Measurements from ENCODE around the gene KRTAP4-1. TPM values are rescaled to one million over a fixed set of nuclear protein-coding genes. Genes with fewer than 3 reads are reported as not detected.

Gene KRTAP4-1
- total RNA-seq, 1 donor from 2014 or later = not detected

GRCh38 chr17:41223821-41224220 is 39.1 kb upstream of the KRTAP4-1 start:
- H3K27ac ChIP-seq = no peak overlapping the region
- no peaks in the 10 kb centered on the region for H3K4me1 ChIP-seq
- H3K27me3 ChIP-seq = no peaks in the 10 kb centered on the region
- DNase-seq (ENCODE audit: extremely low spot score in 2 of 2) = no peak
- no peaks in the 10 kb centered on the region for H3K9me3 ChIP-seq
- no peaks in the 10 kb centered on the region for H3K36me3 ChIP-seq
- TF ChIP-seq POLR2AphosphoS5 (IDR thresholded peaks at IDR 0.05; ENCODE audit: insufficient read depth in 1 of 2, low read depth in 1 of 2) = no peak
- TF ChIP-seq CTCF (IDR thresholded peaks at IDR 0.05) = no peak
- TF ChIP-seq POLR2A (IDR thresholded peaks at IDR 0.05) = no peak
- intact Hi-C loops (cut with DNase I) = no loop called here
- no peak overlapping the region for H3K4me3 ChIP-seq

GRCh38 chr17:41215681-41216080 is 31.0 kb upstream of the KRTAP4-1 start:
- no peak for DNase-seq (ENCODE audit: extremely low spot score in 2 of 2)
- peaks cover 6% of the 10 kb centered on the region for H3K4me1 ChIP-seq
- no peak for TF ChIP-seq POLR2A (IDR thresholded peaks at IDR 0.05)
- TF ChIP-seq CTCF (IDR thresholded peaks at IDR 0.05) = no peak
- TF ChIP-seq POLR2AphosphoS5 (IDR thresholded peaks at IDR 0.05; ENCODE audit: insufficient read depth in 1 of 2, low read depth in 1 of 2) = no peak
- H3K36me3 ChIP-seq = no peaks in the 10 kb centered on the region
- H3K4me3 ChIP-seq = no peak overlapping the region
- intact Hi-C loops (cut with DNase I) = no loop called here
- H3K27me3 ChIP-seq = no peaks in the 10 kb centered on the region
- H3K9me3 ChIP-seq = no peaks in the 10 kb centered on the region
- H3K27ac ChIP-seq = no peak overlapping the region

- Histone ChIP-seq H3K36me3 (no peaks in the 10 kb centered on the region), H3K4me3 (no peak overlapping the region), H3K27me3 (no peaks in the 10 kb centered on the region), H3K9me3 (no peaks in the 10 kb centered on the region), H3K4me1 (peaks cover 6% of the 10 kb centered on the region), H3K27ac (no peak overlapping the region)
- DNase-seq (ENCODE audit: extremely low spot score in 2 of 2) = no peak
- intact Hi-C loops (cut with DNase I) = no loop called here
- no peak for TF ChIP-seq POLR2A (IDR thresholded peaks at IDR 0.05)
- no peak for TF ChIP-seq POLR2AphosphoS5 (IDR thresholded peaks at IDR 0.05; ENCODE audit: insufficient read depth in 1 of 2, low read depth in 1 of 2)
Measured at GRCh38 chr17:41212524-41213169, 27.9 kb upstream of the KRTAP4-1 start.

- intact Hi-C loops (cut with DNase I) = no loop called here
- Histone ChIP-seq H3K27me3 (no peaks in the 10 kb centered on the region), H3K36me3 (no peaks in the 10 kb centered on the region)
Measured at GRCh38 chr17:41211845-41212466, 27.2 kb upstream of the KRTAP4-1 start.

GRCh38 chr17:41199421-41200078 is 14.8 kb upstream of the KRTAP4-1 start:
- intact Hi-C loops (cut with DNase I) = no loop called here
- no peaks in the 10 kb centered on the region for H3K36me3 ChIP-seq
- H3K4me3 ChIP-seq = no peak overlapping the region
- DNase-seq (ENCODE audit: extremely low spot score in 2 of 2) = no peak
- H3K27ac ChIP-seq = no peak overlapping the region
- no peaks in the 10 kb centered on the region for H3K4me1 ChIP-seq
- TF ChIP-seq POLR2A (IDR thresholded peaks at IDR 0.05) (no peak), CTCF (IDR thresholded peaks at IDR 0.05) (no peak), POLR2AphosphoS5 (IDR thresholded peaks at IDR 0.05; ENCODE audit: insufficient read depth in 1 of 2, low read depth in 1 of 2) (no peak)
- no peaks in the 10 kb centered on the region for H3K9me3 ChIP-seq
- H3K27me3 ChIP-seq = no peaks in the 10 kb centered on the region

More at GRCh38 chr17:41211845-41212466, 27.2 kb upstream of the KRTAP4-1 start:
- Histone ChIP-seq H3K9me3 (no peaks in the 10 kb centered on the region), H3K27ac (no peak overlapping the region), H3K4me1 (peaks cover 6% of the 10 kb centered on the region), H3K4me3 (no peak overlapping the region)
- TF ChIP-seq POLR2A (IDR thresholded peaks at IDR 0.05) (no peak), POLR2AphosphoS5 (IDR thresholded peaks at IDR 0.05; ENCODE audit: insufficient read depth in 1 of 2, low read depth in 1 of 2) (peak in 1 of 2 donors; percentile 63)
- no peak for DNase-seq (ENCODE audit: extremely low spot score in 2 of 2)
